ENCODE results near the gene PTGFRN.

The PTGFRN gene

DNA sequence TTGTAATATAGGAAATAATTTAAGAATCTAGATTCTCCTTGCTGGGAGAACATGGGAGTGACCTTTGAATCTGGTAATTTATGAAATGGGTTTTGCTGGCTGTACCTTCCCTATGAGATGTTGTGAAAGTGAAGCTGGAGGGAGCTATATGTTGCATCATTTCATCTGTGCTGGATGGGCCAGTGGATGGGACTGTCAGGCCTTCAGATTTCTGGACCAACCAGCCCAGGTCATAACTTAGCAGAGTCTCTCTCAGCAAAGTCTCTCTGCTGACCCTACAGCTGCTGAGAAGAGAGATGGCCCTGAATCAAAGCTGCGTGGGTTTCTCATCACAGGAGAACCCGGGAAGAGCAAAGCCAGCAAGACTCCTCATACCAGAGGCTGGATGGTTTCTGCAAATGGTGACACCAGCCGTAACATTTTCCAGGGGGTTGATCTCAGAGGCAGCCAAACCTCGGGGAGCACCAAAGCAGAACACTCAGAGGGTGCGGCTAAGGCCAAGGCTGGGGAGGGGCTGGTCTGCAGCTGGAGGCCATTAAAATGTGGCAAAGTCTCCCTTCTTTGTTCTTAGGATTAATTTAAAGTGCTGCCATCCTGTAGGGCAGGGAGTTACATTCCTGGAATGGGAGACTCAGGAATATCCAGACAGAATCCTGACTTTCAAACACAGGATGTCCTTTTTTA, 18.2 kb upstream of the PTGFRN start:
- DNase-seq = no peak

DNA sequence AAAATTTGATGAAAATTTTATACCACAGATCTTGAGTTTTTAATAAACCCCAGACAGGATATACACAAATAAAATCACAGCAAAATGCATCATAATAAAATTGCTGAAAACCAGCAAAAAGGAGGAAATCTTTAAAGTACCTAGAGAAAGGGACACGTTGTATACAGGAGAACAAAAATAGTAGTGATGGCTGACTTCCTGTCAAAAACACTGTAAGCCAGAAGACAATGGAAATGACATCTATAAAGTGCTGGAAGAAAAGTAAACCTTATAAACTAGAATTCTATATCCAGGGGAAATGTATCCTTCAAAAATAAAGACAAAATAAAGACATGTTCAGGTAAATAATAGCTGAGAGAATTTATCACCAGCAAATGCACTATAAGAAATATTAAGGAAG, 14.6 kb upstream of the PTGFRN start:
- no peak for DNase-seq

DNA sequence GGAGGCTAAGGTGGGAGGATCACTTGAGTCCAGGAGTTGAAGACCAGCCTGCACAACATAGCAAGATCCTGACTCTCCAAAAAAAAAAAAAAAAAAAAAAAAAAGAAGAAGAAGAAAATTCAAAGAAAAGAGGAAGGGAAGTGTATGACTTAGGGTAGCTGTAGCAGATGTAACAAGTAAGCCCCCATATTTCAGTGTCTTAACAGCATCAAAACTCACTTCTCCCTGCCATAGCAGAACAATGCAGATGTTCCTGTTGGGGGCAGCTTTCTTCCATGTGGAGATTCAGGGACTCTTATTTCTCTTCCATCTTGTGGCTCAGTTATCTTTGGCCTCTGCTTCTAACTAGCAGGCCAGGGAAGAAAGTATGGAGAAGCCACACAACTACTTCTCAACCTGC, 10.2 kb upstream of the PTGFRN start:
- no peak for DNase-seq

DNA sequence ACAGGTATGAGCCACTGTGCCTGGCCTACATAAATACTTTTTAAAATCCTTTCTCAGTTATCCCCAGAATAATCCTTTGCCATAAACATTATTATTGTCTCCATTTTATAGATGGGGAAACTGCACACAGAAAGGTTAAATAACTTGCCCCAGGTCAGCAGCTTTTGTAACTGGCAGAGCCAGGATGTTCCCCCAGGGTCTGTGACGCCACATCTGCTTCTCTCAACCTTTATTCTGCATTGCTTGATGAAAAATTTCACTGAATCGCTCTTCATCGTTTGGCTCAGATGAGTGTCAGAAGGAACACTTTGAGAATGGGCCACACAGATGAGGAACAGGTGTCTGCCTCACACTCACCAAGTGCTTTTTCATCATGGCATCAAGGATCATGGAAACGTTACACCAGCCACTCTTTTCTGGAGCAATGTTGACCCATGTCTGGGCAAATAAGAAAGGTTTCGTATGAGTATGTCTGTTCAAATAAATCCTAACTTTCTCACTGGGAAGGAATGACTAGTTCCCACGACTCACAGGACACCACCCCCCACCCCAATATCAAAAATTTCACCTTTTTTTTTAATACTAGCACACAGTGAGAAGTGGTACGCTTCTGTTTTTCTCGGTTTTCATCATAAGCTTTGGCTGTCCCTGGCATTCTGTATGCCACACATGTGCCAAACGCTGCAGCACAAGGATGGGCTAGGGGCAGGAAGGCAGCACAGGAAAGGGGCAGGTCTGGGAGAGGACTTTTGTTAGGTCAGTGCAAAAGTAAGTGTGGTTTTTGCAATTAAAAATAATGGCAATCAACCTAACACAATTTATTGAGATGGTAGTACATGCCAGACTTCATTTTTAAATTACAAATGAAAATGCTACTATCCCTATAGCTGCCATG, 9.0 kb upstream of the PTGFRN start:
- no peak for DNase-seq

DNA sequence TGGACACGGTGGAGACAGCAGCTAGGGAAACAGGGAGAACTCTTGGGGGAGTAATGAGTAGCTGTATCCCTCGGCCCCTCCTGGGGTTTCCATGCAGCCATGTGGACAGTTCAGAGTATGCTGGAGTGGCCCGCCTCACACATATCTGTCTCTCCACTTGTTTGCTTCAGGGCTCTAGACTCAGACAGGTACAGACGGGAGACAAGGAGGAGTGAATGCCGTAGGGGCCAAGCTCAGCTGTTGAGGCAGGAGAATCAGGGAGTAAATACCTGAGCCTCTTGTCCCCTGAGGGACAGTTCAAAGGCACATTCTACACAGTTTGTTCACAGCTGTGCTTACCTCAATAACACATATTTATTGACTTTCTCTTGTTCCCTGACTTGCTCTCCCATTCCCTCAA, 7.7 kb upstream of the PTGFRN start:
- no peak for DNase-seq

DNA sequence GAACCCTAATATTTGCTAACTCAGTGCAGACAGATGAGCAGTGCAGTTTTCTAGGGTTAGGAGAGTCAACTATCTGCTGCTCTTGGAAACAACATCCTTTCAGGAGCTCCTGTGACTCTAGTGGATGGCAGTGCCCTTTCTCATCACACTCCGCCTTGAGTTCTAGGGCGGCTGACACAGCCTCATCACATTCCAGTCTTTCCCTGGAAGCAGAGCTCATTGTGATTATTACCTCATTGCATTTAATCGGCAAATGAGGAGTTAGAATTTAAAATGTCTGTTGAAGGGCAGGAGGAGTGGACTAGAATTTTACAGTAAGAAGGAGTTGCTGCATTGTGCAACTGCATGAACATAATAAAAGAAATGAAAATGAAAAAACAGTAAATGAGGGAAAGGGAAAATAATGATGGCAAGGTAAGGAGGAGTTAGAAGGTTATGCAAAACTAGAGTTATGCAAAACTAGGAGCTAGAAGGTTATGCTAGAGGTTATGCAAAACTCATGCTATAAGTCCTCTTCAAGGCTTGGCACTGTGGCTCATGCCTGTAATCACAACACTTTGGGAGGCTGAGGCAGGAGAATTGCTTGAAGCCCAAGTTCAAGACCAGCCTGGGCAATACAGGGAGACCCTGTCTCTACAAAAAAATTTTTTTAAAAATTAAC, 6.9 kb upstream of the PTGFRN start:
- DNase-seq = no peak

DNA sequence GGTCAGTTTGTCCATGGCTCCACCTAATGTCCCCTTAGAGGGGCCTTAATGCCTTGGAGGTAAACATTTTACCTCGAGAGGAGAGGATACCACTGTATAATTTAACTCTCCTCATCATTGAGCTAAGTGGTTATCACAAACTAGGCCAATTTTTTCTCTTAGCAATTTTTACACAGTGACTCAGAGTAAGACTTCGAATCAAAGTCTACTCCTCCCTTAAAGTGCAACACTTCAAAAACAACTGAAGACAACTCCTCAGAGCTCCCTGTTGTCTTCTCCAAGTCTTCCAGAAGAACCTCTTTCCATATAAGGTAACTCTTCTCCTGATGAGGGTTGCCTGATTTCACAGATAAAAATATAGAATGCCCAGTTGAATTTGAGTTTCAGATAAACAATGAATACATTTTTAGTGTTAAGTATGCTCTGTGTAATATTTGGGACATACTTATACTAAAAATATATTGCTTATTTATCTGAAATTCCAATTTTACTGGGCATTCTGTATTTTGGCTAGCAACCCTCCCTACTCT, 4.9 kb upstream of the PTGFRN start:
- DNase-seq = no peak

DNA sequence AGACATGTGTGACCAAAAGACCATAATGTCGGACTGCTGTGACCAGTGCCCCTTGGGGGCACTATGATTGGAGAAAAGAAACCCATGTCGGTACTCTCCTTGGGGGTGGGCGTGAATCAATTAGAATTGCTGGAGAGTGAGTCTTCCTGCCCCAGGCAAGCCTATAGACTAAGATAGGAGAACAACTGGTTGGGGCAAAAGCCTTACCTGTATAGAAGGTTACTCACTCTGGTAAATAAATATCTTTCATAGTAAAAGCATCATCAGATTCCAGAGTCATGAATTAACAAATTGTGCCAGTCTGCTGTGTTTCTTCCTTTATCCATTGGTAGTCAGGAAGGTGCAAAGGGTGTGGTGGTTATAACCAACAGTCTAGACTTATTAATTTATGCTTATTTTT, 2.9 kb upstream of the PTGFRN start:
- no peak for DNase-seq

DNA sequence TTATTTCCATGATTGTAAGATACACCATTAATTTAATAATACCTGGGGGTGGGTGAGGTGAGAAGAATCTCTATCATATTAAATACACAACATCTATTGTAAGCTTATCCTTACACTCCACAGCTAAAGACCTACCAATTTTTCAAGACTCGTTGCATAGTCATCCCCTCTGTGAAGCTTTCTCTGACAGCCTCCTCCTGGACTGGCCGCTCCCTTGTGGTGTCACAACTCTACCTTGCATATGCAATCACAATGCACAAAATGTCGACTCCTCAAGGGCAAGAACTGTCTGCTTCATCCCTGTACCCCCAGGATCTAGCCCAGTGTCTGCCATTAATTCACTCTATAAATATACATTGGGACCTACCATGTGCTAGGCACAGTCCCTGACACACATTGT, 2.4 kb upstream of the PTGFRN start:
- DNase-seq = no peak

DNA sequence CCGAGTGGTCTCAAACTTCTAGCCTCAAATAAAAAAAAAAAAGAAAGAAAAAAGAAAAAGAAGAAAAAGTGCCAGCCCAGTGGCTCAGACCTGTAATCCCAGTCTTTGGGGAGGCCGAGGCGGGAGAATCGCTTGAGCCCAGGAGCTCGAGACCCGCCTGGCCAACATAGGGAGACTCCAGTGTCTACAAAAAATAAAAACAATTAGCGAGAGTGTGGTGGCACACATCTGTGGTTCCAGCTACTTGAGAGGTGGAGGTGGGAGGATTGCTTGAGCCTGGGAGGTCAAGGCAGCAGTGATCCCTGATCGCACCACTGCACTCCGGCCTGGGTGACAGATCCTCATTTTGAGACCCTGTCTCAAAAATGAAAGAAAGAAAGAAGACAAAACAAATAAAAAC, 1.4 kb upstream of the PTGFRN start:
- DNase-seq = no peak

DNA sequence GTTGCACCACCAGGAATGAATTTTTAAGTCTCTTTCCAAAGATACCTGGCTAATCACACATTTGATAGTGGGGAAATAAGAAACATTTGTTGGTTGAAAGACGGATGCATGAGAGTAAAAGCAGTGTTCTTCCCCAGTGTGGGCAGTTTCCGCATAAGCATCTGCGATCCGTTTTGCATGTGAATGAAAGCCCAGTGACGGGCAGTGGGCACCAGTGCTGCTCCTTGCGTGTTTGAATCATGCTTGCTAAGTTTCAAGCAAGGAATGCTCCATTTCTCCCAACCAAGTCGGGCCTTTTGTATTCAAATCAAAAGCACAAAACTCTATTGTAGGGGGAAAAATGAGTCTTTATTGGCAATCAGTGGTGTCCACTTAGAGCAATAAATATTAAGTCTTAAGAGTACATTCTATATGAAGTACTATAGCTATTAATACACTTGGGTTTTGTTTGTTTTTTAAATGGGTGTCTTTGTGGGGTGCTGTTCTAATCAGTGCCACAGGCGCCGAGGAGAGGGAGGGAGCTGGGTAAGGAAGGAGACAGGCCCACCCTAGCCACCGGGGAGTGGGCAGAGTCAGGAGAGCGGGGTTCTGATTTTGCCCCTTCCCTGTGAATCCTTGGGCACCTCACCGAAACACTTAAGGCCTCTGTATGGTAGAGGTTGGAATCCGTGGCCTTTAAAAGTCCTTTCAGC, 750 bp upstream of the PTGFRN start:
- no peak for DNase-seq

DNA sequence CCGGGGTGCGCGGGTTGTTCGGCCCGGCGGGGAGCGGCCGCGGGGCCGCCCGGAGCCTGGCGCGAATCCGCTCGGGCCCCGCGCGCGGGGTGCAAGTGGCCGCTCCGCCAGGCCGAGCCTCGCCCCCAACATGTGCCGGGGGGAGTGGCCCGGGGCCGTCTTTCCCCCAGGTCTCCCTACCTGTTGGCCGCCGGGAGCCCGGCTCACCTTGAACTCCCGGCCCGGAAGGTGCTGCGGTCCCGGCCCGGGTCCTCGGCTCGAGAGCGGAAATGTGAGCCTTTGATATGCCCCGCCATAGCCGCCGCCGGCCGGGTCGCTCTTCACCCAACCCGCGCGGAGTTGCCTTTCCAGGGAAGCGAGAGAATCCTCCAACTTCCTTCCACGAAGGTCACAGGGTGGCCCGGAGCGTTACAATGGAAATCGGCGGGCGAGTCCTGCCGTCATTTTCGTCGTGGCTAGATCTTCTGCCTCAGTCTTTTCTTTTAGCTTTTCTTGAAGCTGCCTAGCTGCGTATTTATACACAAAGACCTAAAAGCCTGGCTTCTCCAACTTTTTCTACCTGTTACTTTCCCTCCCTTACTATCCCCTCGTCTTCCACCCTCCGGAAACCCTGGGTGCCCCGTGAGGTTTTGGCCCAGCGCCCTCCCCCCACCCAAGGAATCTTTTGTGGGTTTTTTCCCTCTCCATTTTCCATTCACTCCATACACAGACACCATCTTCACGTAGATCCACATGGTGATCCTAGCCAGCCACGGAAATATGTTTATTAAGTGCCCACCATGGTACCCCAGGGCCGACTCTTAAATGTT, 867 bp downstream of the PTGFRN start:
- peak; percentile 5 to 20 (median 8) for DNase-seq

DNA sequence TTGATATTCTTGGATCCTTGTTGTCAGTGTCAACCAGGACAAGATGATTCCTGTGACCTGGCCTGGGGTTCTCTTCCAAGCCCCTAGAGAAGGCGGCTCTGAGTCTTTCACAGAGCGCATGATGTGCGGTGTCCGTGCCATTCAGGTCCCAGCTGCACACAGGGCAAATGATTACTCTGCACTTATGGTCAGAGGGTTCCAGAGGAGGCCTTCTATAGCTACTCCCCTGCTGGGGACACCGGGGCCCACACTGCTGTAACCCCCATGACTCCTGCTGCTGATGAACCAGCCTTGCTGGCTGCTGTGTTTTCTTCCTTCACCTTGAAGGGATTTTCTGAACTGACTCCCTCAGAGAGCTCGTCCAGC, 1.5 kb downstream of the PTGFRN start:
- DNase-seq = no peak

DNA sequence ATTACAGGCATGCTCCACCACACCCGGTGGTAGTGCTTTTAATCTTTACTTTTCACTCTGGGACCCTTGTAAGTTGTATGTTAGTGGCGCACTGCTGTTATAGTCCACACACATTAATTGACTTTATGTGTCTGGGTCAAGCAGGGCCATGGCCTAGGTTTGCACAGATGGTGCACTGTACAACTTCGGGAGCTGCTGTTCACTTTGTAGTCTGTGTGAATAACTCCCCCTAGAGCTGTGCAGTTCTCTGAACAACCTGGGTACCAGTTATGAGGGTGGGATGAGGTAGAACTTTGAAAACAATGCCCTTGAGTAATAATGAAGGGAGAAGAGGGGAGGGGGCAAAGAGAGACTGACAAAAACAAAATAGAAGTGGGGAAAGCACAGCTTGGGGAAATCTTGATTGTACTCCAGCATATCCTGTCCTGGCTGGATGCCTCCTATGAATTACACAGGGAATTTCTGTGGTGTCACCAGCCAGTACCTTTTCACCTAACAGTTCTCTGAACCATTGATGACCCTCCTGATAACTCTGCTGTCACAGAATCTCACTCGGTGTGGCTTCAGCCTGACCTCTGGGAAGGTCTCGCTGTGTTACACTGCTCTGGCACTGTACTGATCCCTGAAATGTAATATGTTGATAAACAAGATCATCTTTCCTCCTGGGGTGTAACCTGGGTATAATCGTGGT, 2.2 kb downstream of the PTGFRN start:
- no peak for DNase-seq

DNA sequence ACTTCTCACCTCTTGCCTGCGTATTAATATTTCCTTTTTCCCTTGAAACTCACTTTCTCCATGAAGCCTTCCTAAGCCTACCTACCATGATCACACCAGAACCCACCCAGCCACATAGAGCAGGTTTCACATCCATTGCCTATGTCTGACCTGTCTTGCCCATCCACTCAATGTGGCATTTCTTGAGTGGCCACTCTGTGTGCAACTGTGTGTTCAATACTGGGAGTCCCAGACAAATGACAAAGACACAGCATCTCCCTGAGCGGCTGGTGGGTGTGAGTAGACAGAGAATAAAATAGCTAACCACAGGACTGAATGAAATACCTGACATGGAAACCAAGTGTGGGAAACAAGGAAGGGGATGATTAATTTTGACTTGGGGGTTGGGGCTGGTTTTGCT, 3.1 kb downstream of the PTGFRN start:
- no peak for DNase-seq

DNA sequence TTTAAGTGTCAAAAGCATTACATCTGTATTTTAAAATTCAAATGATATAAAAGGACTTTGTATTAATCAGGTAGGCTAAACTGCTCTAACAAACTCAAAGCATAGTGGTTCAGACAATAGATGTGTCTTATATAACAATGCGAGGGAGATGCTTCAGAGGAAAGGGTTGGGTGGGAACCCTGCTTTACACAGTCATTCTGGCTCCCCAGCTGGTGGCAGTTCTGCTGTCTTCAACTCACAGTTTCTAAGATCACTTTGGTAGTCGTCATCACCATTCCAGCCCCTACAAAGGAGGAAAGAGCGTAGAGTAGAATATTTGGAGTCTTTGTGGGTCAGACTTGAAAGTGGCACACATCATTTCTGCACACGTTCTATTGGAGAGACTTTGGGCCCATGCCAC, 4.2 kb downstream of the PTGFRN start:
- no peak for DNase-seq

DNA sequence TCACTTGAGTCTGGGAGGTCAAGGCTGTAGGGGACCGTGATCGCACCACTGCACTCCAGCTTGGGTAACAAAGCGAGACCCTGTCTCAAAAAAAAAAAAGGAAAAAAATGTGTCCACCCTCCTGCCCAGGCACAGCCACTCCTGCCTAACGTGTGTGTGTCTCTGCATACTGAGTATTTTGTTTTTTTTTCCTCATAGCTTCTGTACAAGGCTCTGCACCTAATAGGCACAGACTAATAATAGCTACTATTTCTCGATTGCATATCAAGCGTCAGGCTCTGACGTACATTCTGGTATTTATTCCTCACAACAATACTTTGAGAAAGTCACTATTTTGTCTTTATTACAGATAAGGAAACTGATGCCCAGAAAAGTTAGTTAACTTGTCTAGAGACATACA, 5.0 kb downstream of the PTGFRN start:
- DNase-seq = no peak

DNA sequence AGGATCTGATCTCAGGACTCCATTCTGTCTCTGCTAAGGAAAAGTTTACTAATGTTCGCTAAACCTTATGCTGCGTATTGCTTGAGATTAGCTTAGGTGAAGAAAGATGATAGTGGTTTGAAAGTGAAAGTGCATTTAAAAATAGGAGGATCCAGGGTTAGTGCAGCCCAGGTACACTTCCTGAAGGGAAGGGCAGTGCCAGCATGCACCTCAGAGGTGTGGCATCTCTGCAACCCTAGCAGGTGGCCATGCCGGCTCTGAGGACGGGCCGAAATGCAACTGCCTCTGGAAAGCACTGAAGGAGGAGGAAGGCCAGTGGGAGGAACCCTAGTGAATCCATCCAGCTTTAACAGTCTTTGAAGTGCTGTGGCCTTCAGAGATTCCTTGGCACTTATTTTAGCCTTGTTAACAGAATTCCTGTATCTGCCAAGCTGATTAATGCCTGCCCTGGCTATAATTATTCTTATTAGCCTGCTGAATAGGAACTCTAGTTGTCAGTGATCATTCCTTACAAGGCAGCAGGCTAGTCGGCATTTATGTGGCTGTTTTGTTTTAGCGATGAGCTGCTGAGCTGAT, 5.5 kb downstream of the PTGFRN start:
- DNase-seq = no peak

DNA sequence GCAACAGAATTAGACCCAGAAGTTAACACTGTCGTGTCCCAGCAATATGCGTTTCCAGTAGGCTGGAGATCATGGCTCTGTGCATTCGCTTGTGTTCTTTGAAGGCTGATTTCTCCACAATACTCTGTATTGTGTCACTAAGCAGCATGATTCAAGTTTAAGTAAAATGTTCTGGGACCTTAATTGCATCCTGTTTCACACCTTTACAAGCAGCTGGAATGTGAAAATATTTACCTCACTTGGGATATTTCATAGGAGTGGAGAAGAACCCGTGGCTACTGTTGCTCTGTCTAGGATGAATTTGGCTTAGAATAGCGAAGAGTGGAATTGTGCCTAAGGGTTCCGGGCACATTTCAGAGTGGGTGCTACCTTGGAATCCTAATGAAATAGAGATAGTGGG, 6.3 kb downstream of the PTGFRN start:
- no peak for DNase-seq

DNA sequence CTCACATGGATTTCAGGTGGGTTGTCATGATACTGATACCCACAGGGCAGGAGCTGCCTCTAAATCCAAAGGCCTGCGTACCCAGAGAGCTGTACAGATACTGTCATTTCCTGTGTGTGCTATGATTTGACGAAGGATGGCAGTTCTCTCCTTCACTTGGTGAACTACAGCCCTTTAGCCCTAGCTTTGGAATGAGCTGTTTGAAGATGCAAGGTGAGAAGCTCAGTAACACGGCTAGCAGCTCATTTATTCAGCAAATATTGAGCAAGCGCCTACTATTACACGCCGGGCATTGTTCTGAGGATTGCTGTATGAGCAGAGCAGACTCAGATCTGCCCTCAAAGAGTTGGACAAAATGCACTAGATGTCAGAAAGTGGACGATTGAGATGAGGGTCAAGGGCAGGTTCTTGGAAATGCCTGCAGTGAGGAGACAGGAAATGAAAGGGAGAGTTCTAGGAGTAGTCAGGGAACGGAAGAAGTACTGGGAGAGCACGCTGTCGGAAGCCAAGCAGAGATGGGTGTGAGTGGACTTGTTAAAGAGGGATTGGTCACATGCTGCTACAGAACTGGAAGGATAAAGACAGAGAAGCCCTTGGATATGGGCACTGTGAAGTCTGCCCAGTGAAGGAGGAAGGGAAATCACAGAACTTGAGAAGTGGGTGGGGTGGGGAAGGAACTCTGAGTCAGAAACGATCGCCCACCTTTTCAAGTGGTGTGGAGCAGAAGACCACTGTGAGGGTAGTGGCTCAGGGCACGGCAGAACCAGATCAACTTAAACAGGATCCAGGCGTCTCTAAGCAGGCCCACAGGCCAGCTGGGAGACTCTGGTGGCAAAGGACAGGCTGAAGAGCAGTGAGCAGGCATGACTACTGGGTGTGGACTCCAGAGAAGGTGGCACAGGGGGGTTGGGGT, 7.1 kb downstream of the PTGFRN start:
- DNase-seq = no peak
